GM21515 (cell line): Measurements from ENCODE around the gene NUP210L.
"Not testable (repeated sequence)": the region's sequence is repeated elsewhere in the genome, so short reads cannot be mapped to it uniquely, and the experiment has no call there.

Experiments used
- ATAC-seq: cut with Tn5 transposase; IDR thresholded peaks from one replicate; pipeline ENCODE4 v1.9.1; 2021; ENCODE audit not compliant: unreplicated experiment

NUP210L gene

DNA sequence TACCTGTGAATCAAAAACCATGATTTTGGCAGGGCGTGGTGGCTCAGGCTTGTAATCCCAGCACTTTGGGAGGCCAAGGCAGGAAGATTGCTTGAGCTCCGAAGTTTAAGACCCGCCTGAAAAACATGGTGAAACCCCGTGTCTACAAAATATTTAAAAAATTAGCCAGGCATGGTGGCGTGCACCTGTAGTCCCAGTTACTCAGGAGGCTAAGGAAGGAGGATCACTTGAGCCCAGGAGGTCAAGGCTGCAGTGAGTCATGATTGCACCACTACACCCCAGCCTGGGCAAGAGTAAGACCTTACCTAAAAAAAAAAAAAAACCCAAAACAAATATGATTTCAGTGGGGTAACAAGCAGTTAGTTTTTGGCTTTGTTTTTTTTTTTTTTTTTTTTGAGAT lies 54.7 kb downstream of the NUP210L start:
- ATAC-seq: not testable (repeated sequence)

DNA sequence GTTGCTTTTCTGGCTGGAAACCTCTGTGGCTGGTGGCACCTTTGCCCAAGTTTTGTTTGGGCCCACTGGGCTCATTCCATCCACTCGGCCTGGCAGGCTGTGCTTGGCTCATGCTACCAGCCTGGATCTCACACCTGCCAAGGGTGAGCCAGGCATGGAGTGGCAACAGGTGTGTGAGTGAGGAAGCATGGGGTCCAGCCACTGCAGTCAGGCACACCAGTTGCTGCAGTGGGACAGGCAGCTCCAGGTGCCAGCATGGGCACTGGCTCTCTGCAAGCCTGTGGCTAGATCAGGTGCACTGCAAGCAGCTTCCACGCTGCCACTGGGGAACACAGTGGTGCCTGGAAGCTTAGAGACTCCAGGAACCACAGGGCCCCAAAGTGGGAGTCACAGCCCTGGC lies 57.0 kb downstream of the NUP210L start:
- ATAC-seq: no peak

DNA sequence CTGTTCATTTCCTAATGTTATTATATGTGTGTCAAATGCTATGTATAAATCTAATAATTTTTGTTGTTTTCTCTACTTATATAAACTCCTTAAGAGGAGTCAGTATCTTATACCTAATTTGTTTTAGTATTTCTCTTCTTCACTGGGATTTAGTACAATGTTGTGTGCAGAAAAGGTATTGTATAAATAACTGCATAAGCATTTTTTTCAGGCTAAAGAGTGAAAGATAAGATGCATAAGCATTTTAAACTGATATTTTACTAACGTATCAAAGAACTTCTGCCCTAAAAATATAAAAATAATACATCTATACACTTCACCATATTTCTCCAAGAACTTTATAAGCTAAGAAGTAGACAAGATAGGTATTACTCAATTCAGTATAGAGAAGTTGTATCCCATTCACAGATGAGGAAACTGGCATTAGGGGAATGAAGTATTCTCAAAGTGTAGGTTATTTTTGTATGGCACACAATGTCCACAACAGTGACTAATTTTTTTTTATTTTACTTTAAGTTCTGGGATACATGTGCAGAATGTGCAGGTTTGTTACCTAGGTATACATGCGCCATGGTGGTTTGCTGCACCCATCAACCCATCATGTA lies 59.3 kb downstream of the NUP210L start:
- ATAC-seq: no peak

DNA sequence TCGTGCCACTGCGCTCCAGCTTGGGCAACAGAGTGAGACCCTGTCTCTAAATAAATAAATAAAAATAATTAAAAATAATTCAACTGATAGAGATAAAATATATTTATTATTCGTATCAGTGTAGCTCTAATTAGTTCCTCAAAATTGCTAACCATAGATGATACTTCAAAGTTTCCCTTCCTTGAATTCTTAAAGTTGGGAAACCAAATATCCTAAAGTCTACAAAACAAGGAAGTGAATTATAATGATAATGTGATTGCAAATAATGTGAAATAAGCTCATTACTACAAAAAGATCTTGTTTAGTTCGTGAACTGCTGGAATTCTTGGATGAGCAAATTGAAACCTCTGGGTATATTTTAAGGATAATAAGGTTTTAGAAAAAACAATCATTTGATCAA lies 60.5 kb downstream of the NUP210L start:
- ATAC-seq: no peak

DNA sequence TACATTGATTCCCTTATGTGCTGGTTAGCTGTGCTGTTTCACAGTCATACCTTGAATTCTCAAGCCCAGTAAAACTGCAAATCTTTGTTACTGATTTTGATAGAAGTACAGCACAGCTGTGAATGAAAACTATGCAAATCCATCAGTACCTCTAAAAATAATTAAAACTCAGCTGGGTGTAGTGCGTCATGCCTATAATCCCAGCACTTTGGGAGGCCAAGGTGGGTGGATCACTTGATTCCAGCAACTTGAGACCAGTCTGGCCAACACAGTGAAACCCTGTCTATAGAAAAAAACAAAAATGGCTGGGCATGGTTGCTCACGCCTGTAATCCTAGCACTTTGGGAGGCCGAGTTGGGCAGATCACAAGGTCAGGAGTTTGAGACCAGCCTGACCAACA lies 61.2 kb downstream of the NUP210L start:
- ATAC-seq: no peak

DNA sequence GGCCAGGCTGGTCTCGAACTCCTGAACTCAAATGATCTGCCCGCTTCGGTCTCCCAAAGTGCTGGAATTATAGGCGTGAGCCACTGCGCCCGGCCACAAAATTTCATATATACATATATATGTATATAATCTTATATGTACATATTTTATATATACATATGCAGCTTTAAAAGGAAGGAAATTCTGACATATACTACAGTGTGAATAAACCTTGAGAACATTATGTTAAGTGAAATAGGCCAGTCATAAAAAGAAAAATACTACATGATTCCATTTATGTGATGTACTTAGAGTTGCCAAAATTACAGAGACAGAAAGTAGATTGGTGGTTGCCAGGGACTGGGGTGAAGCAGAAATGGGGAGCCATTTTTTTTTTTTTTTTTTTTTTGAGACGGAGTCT lies 63.2 kb downstream of the NUP210L start:
- ATAC-seq: no peak

DNA sequence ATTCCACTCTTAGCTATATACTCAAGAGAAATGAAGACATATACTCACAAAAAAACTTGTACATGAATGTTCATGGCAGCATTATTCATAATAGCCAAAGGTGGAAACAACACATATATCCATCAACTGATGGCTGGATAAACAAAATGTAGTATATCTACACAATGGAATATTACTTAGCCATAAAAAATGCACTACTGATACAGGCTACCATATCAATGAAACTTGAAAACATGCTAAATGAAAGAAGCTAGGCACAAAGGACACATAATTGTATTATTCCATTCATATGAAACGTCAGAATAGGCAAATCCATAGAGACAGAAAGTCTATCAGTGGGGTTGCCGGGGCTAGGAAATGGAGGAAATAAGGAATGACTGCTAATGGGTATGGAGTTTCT lies 67.3 kb downstream of the NUP210L start:
- no peak for ATAC-seq

DNA sequence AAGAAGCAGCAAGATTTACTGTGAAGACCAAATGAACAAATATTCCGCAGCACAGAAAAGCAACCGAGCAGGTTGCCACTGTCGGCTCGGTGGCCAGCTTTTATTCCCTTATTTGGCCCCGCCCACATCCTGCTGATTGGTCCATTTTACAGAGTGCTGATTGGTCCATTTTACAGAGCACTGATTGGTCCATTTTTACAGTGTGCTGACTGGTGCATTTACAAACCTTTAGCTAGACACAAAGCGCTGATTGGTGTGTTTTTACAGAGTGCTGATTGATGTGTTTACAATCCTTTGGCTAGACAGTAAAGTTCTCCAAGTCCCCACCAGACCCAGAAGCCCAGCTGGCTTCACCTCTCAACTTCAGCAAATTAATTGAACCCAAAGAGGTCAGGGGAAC lies 71.8 kb downstream of the NUP210L start:
- not testable (repeated sequence) for ATAC-seq

DNA sequence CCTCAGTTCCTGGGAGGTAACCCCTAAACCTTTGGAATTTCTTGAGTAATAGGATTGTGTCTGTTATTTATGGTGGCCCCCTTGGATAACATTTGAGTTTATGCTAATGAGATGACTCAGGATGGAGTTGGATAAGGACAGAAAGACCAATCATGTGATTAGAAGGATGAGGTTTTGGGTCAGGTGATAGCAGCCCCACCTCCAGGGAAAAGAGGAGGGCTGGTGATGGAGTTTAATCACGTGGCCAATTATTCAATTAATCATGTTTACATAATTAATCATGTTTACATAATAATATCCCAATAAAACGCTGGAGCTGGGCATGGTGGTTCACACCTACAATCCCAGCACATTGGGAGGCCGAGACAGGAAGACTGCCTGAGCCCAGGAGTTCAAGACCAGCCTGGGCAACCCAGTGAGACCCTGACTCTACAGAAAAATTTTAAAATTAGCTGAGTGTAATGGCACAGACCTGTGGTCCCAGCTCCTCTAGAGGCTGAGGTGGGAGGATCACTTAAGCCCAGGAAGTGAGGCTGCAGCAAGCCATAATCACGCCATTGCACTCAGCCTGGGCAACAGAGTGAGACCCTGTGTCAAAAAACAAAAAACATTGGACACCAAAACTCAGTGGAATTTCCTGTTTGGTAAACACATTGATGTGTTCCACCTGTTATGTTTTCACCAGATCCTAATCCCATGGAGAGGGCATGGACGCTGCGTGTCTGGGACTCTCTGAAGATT lies 73.3 kb downstream of the NUP210L start:
- ATAC-seq: no peak

DNA sequence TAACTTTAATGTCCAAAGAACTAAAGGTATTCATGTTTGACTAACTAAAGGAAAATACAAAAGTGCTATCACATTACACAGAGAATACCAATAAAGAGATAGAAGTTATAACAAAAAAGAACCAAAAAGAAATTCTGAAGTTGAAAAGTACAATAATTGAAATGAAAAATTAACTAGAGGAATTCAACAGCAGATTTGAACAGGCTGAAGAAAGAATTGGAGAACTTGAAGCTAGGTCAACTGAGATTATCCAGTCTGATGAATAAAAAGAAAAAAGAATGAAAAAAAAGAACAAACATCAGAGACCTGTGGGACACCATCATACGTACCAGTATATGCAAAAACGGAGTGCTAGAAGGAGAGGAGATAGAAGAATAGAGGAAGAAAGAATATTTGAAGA lies 78.5 kb downstream of the NUP210L start:
- no peak for ATAC-seq

DNA sequence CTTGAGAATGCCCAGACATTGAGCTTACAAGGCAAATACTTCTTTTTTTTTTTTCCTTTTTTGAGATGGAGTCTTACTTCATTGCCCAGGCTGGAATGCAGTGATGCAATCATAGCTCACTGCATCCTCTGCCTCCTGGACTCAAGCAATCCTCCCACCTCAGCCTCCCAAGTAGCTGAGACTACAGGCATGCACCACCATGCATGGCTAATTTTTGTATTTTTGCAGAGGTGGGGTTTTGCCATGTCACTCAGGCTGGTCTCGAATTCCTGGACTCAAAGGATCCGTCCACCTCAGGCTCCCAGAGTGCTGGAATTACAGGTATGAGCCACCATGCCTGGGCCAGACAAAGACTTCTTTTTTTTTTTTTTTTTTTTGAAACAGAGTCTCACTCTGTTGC lies 79.1 kb downstream of the NUP210L start:
- ATAC-seq: no peak

DNA sequence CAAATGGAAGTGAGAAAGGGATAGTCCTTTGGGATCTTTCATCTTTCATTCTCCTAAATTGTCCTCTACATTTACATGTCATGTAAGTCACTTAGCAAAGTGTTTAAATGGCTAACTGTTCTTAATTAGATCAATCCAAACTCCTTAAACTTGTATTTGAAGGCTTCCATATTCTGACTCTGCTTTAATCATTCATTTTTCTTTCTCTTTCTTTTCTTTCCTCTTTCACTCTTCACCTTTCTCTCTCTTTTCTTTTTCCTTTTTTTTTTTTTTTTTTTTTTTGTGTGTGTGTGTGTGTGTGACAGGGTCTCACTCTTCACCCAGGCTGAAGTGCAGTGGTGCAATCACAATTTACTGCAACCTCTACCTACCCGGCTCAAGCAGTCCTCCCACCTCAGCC lies 92.6 kb downstream of the NUP210L start:
- no peak for ATAC-seq

DNA sequence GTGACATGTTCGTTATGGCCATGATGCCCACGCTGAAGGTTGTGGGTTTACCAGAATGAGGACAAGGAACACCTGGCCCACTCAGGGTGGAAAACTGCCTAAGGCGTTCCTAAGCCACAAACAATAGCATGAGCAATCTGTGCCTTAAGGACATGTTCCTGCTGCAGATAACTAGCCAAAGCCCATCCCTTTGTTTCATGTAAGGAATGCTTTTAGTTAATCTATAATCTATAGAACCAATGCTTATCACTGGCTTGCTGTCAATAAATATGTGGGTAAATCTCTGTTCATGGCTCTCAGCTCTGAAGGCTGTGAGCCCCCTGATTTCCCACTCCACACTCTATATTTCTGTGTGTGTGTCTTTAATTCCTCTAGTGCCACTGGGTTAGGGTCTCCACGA lies 107.4 kb downstream of the NUP210L start:
- not testable (repeated sequence) for ATAC-seq

DNA sequence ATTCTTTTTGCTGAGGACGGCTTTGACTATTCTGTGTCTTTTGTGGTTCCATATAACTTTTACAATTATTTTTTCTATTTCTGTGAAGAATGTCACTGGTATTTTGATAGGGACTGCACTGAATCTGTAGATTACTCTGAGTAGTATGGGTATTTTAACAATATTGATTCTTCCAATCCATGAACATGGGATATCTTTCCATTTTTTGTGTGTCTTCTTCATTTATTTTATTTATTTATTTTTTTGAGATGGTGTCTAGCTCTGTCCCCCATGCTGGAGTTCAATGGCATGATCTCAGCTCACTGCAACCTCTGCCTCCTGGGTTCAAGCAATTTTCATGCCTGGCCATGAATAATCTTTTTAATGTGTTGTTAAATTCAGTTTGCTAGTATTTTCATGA lies 121.2 kb downstream of the NUP210L start:
- ATAC-seq: not testable (repeated sequence)

DNA sequence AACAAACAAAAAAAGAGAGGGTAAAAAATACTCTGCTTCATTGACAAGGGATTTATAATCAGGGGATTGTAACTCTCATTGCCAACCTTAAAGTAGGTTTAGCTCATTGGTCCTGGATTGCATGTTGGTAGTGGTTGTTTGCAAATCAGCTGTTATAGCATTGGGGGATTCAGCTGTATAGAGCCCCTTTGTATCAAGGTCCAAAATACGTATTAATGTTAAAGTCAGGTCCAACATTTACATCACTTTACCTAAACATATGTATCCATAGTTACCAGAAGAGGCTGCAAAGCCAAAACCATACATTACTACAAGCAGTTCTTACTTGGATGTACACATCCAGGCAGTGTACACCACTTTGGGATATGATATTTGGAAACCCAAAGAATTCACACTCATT lies 134.9 kb downstream of the NUP210L start:
- no peak for ATAC-seq

DNA sequence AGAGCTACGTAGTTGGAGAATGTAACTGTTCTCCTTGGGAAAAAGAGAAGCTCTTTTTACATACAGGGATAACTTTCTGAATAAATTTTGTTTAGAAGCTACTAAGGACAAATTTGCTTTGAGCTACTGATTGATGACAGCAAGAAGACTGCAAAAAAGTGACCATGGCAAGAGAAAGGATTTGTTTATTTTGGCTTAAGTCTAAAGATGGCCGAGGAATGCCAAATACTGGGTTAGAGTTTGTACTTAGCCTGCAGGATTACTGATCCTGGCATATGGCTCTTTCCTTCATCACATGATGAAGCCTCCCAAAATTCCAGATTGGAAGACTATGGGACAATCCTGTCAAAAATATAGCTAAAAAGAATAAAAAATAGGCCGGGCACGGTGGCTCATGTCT lies 135.6 kb downstream of the NUP210L start:
- no peak for ATAC-seq

DNA sequence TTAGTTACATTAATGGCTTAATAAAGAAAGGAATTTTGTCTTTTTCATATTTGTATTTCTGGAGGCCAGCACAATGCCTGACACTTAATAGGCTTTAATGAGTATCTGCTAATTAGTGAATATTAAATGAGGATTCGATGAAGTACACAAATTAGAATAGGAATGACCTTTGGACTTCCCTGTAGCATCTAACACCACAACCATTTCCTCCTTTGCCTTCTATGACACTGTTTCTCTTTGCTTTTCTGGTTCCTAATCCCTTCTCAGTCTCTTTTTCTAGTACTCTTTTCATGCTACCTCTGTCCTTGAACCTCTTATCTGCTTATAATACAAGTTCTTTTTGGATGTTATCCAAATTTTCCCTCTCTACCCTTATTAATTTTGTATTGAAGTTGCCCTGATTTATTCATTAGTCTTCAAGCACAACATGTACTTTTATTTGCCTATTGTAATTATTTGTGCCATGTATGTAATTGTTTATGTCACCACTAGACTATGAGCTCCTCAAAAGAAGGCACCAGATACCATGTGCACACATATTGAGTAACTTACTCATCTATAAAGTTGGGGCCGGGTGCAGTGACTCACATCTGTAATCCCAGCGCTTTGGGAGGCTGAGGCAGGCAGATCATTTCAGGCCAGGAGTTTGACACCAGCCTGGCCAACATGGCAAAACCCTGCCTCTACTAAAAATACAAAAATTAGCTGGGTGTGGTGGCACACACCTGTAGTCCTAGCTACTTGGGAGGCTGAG lies 140.5 kb downstream of the NUP210L start:
- ATAC-seq: no peak

DNA sequence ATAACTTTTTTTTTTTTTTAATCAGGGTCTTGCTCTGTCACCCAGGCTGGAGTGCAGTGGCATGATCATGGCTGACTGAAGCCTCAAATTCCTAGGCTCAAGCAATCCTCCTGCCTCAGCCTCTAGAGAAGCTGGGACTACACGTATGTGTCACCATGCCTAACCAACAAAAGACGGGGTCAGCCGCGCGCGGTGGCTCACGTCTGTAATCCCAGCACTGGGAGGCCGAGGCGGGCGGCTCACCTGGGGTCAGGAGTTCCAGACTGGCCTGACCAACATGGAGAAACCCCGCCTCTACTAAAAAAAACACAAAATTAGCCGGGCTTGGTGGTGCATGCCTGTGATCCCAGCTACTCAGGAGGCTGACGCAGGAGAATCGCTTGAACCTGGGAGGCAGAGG lies 142.3 kb downstream of the NUP210L start:
- not testable (repeated sequence) for ATAC-seq

DNA sequence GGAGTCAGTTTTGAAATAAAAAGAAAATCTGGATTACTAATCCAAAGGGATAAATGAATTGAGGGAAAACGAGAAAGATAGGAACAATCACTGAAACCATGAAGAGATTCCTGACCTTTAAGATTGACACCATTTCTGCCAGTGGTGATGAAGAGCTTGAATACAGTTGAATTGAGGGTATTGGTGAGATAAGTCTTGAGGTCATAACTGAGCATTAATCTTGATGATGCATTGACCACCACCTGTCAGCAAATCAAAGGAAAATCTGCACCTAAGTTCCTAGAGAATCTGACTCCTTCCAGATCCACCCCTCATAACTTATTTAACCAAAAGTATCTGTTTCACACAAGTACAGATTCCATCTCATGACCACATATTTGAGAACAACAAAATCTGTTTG lies 142.7 kb downstream of the NUP210L start:
- no peak for ATAC-seq

DNA sequence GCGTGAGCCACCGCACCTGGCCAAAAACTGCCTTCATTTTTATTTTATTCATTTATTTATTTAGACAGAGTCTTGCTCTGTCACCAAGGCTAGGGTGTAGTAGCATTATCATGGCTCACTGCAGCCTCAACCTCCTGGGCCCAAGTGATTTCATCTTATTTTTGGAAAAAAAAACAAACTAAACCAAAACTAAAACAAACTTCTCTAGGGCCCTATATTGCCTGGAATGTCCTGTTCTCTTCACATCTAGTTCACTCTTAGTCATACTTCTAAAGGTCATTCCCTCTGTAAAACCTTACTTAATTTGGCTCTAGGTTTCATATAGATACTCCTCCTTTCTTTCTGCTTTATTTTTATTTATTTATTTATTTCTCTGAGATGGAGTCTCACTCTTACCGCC lies 148.7 kb downstream of the NUP210L start:
- no peak for ATAC-seq

DNA sequence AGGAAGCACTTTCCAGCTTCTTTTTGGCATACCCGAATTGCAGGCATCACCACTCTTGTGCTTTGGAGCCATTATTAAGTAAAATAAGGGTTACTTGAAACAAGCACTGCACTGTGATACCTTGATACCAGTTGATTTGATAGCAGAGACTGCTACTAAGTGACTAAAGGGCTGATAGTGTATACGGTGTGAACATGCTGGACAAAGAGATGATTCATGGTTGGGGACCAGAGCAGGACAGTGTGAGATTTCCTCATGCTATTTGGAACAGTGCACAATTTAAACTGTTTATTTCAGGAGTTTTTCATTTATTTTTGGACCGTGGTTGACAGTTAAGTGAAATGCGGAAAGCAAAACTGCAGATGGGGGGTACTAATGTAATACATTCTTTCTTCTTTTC lies 154.5 kb downstream of the NUP210L start:
- ATAC-seq: no peak

DNA sequence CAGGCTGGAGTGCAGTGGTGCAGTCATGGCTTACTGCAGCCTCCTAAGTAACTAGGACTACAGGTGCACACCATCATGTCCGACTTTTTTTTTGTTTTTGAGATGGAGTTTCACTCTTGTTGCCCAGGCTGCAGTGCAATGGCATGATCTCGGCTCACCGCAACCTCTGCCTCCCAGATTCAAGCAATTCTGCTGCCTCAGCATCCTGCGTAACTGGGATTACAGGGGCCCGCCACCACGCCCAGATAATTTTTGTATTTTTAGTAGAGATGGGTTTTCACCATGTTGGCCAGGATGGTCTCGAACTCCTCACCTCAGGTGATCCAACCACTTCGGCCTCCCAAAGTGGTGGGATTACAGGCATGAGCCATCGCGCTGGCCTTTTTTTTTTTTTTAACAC lies 158.0 kb downstream of the NUP210L start:
- not testable (repeated sequence) for ATAC-seq
